H1 (cell line): ENCODE measurements around the gene CPA2.
"Not testable (repeated sequence)": the region's sequence is repeated elsewhere in the genome, so short reads cannot be mapped to it uniquely, and the experiment has no call there.

Experiments
- JUND ChIP-seq: IDR thresholded peaks from 2 replicates; pipeline ENCODE4 v1.6.1; 2011; ENCODE audit warnings: mild to moderate bottlenecking, improper control_type of control experiment, low read length
- POLR2A ChIP-seq, 2 experiments: IDR thresholded peaks; 1 replicate in 1 of 2; 2 replicates in 1 of 2; pipeline ENCODE4 v1.6.1; 2011; ENCODE audit warnings: low read depth in 2 of 2, low read length in 2 of 2, mild to moderate bottlenecking in 2 of 2; ENCODE audit errors: control extremely low read depth in 1 of 2
- POLR2AphosphoS5 ChIP-seq: IDR thresholded peaks from 2 replicates; pipeline ENCODE4 v1.6.1; 2011; ENCODE audit warnings: low read depth, low read length
- RAD21 ChIP-seq, 2 experiments: IDR thresholded peaks in 1 of 2; conservative IDR thresholded peaks in 1 of 2; 2 replicates each; pipeline ENCODE4 v1.6.1; 2011; ENCODE audit warnings: low read depth in 2 of 2, low read length in 2 of 2, improper control_type of control experiment in 1 of 2, inconsistent platforms in 1 of 2, mild to moderate bottlenecking in 1 of 2, moderate library complexity in 1 of 2
- RBBP5 ChIP-seq: IDR thresholded peaks from 2 replicates; pipeline ENCODE4 v1.7.1; 2012; ENCODE audit warnings: low read depth, mild to moderate bottlenecking, inconsistent platforms, low read length, moderate library complexity, borderline replicate concordance
- SIN3A ChIP-seq, 2 experiments: IDR thresholded peaks in 1 of 2; conservative IDR thresholded peaks in 1 of 2; 2 replicates each; pipeline ENCODE4 v1.6.1; 2011 to 2012; ENCODE audit warnings: low read length in 2 of 2, improper control_type of control experiment in 1 of 2, low read depth in 1 of 2, mild to moderate bottlenecking in 1 of 2
- TEAD4 ChIP-seq: IDR thresholded peaks from 2 replicates; pipeline ENCODE4 v1.6.1; 2012; ENCODE audit warnings: low read depth, low read length, inconsistent platforms, mixed read lengths
- TF ChIP-seq, protein P1 (sequence below), 3 experiments: IDR thresholded peaks; 1 replicate in 2 of 3; 2 replicates in 1 of 3; pipeline versions ENCODE4 v1.5.1 to v1.6.1; 2011; ENCODE audit warnings: low read length in 3 of 3, mild to moderate bottlenecking in 3 of 3, inconsistent platforms in 2 of 3, low read depth in 1 of 3, moderate library complexity in 1 of 3; ENCODE audit not compliant: insufficient read depth in 1 of 3; ENCODE audit errors: control extremely low read depth in 1 of 3
- TF ChIP-seq, protein P2 (sequence below): IDR thresholded peaks from 2 replicates; pipeline ENCODE4 v1.6.1; 2012; ENCODE audit warnings: low read length, inconsistent platforms

DNA sequence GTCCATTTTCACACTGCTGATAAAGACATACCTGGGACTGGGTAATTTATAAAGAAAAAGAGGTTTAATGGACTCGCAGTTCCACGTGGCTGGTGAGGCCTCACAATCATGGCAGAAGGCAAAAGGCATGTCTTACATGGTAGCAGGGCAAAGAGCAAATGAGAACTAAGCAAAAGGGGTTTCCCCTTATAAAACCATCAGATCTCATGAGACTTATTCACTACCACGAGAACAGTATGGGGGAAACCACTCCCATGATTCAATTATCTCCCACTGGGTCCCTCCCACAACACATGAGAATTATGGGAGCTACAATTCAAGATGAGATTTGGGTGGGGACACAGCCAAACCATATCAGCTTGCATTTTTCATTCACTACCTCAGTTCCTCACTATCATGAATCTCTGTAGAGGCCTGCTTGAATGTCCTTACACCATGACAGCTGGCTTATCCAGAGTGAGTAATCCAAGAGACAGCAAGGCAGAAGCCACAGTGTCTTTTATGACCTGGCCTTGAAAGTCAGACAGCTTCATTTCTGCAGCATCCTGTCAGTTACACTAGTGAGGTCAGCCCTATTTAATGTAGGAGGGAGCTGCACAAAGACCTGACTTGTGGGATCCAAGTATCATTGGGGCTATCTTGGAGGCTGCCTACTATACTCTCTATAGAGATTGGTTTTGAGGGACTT is 55.0 kb downstream of the CPA2 start:
- not testable (repeated sequence) for TF ChIP-seq SIN3A (conservative IDR thresholded peaks at IDR 0.05 in 1 of 2, IDR thresholded peaks at IDR 0.05 in 1 of 2; ENCODE audit: low read depth in 1 of 2, low read length in 2 of 2); POLR2A (IDR thresholded peaks at IDR 0.05; ENCODE audit: control extremely low read depth in 1 of 2, low read depth in 2 of 2, low read length in 2 of 2); RAD21 (IDR thresholded peaks at IDR 0.05 in 1 of 2, conservative IDR thresholded peaks at IDR 0.05 in 1 of 2; ENCODE audit: low read depth in 2 of 2, low read length in 2 of 2); JUND; RBBP5; TEAD4; POLR2AphosphoS5
- TF ChIP-seq, protein P1, sequence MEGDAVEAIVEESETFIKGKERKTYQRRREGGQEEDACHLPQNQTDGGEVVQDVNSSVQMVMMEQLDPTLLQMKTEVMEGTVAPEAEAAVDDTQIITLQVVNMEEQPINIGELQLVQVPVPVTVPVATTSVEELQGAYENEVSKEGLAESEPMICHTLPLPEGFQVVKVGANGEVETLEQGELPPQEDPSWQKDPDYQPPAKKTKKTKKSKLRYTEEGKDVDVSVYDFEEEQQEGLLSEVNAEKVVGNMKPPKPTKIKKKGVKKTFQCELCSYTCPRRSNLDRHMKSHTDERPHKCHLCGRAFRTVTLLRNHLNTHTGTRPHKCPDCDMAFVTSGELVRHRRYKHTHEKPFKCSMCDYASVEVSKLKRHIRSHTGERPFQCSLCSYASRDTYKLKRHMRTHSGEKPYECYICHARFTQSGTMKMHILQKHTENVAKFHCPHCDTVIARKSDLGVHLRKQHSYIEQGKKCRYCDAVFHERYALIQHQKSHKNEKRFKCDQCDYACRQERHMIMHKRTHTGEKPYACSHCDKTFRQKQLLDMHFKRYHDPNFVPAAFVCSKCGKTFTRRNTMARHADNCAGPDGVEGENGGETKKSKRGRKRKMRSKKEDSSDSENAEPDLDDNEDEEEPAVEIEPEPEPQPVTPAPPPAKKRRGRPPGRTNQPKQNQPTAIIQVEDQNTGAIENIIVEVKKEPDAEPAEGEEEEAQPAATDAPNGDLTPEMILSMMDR (IDR thresholded peaks at IDR 0.05; ENCODE audit: control extremely low read depth in 1 of 3, insufficient read depth in 1 of 3, low read depth in 1 of 3, low read length in 3 of 3), result not testable (repeated sequence)
- TF ChIP-seq, protein P2, sequence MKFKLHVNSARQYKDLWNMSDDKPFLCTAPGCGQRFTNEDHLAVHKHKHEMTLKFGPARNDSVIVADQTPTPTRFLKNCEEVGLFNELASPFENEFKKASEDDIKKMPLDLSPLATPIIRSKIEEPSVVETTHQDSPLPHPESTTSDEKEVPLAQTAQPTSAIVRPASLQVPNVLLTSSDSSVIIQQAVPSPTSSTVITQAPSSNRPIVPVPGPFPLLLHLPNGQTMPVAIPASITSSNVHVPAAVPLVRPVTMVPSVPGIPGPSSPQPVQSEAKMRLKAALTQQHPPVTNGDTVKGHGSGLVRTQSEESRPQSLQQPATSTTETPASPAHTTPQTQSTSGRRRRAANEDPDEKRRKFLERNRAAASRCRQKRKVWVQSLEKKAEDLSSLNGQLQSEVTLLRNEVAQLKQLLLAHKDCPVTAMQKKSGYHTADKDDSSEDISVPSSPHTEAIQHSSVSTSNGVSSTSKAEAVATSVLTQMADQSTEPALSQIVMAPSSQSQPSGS, result not testable (repeated sequence)
